ENCODE results near the gene CBFA2T3.

The CBFA2T3 gene

GRCh38 chr16:88995746-88996535 lies 18.9 kb upstream of the CBFA2T3 start:
- no peak for DNase-seq

- DNase-seq: no peak
These were observed 18.2 kb upstream of the CBFA2T3 start for GRCh38 chr16:88995194-88995593.

- DNase-seq: no peak
These were observed 17.7 kb upstream of the CBFA2T3 start for GRCh38 chr16:88994695-88995094.

- no peak for DNase-seq
These were observed 17.1 kb upstream of the CBFA2T3 start for GRCh38 chr16:88993946-88994600.

- DNase-seq: no peak
These were observed 16.3 kb upstream of the CBFA2T3 start for GRCh38 chr16:88993166-88993761.

GRCh38 chr16:88992351-88993165 lies 15.6 kb upstream of the CBFA2T3 start:
- no peak for DNase-seq

- no peak for DNase-seq
These were observed 14.9 kb upstream of the CBFA2T3 start for GRCh38 chr16:88991813-88992350.

- DNase-seq: no peak
These were observed 13.0 kb upstream of the CBFA2T3 start for GRCh38 chr16:88989852-88990547.

GRCh38 chr16:88988980-88989811 lies 12.2 kb upstream of the CBFA2T3 start:
- no peak for DNase-seq

- no peak for DNase-seq
These were observed 8.5 kb upstream of the CBFA2T3 start for GRCh38 chr16:88985521-88985920.

- no peak for DNase-seq
These were observed 7.0 kb upstream of the CBFA2T3 start for GRCh38 chr16:88983771-88984687.

- DNase-seq: no peak
These were observed 6.2 kb upstream of the CBFA2T3 start for GRCh38 chr16:88983165-88983564.

- no peak for DNase-seq
These were observed 5.5 kb upstream of the CBFA2T3 start for GRCh38 chr16:88982286-88983084.

GRCh38 chr16:88979353-88980015 lies 2.5 kb upstream of the CBFA2T3 start:
- DNase-seq: no peak

GRCh38 chr16:88978608-88979346 lies 1.8 kb upstream of the CBFA2T3 start:
- DNase-seq: no peak

- no peak for DNase-seq
These were observed 1.0 kb upstream of the CBFA2T3 start for GRCh38 chr16:88977812-88978607.
